Dendritic cell treated with granulocyte-macrophage colony-stimulating factor and Interleukin-4, amounts not matched to agents 40 ng/mL and 50 ng/mL, for 4 days (primary cell): ENCODE results near the gene DCAF11.

Source experiments
- H3K27ac Mint-ChIP-seq: one replicate; pipeline ENCODE4 v1.8.0; 2022; ENCODE audit warnings: mild to moderate bottlenecking, mixed read lengths
- H3K27me3 Mint-ChIP-seq: one replicate; pipeline ENCODE4 v1.8.0; 2022; ENCODE audit warnings: mild to moderate bottlenecking, mixed read lengths
- H3K36me3 Mint-ChIP-seq: one replicate; pipeline ENCODE4 v1.8.0; 2022; ENCODE audit warnings: low read depth, mixed read lengths
- H3K4me1 Mint-ChIP-seq: one replicate; pipeline ENCODE4 v1.8.0; 2022; ENCODE audit warnings: low read depth, mixed read lengths
- H3K4me3 Mint-ChIP-seq: one replicate; pipeline ENCODE4 v1.8.0; 2022; ENCODE audit warnings: mild to moderate bottlenecking, moderate library complexity, mixed read lengths
- H3K9me3 Mint-ChIP-seq: one replicate; pipeline ENCODE4 v1.8.0; 2022; ENCODE audit warnings: mixed read lengths
- intact Hi-C: fragments of 100-400 bp; cut with micrococcal nuclease; formaldehyde crosslinking; loops from one replicate; pipeline ENCODE4 v1.15.0; 2022

Gene DCAF11

DNA sequence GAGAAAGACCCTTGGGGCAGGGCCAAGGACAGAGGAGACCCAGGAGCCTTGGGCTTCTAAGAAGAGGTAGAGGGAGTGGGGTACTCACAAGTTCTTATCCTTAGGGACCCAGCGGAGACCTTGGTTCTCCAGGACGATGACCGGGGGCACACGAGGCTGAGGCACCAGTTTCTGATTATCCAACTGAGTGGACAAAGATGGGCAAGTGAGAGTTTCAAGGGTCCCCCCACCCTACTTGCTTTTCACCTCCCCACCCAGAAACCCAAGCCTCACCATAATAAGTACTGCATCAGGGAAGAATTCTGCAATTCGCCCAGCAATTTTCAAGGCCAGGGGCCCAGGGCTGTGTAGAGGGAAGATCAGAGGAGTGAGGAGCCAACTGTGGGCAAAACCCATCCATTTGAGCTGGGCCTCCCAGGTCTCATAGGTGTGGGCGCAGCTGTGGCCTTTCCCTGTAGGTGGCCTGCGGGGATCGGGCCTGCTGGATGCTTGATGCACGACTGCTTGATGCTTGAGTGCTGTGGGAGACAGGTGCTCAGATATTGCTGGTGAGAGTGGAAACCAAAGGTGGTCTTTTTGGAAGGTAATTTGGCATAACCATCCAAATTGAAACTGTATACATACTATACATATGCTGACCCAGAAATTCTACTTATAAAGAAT is 24.8 kb downstream of the DCAF11 start:
- peaks cover 65% of the 10 kb centered on the region for H3K36me3 Mint-ChIP-seq
- H3K27me3 Mint-ChIP-seq = no peaks in the 10 kb centered on the region
- peak overlapping the region; percentile 42 for H3K27ac Mint-ChIP-seq
- intact Hi-C loops = no loop called here
- no peaks in the 10 kb centered on the region for H3K9me3 Mint-ChIP-seq
- H3K4me1 Mint-ChIP-seq = peaks cover 72% of the 10 kb centered on the region
- no peak overlapping the region for H3K4me3 Mint-ChIP-seq

DNA sequence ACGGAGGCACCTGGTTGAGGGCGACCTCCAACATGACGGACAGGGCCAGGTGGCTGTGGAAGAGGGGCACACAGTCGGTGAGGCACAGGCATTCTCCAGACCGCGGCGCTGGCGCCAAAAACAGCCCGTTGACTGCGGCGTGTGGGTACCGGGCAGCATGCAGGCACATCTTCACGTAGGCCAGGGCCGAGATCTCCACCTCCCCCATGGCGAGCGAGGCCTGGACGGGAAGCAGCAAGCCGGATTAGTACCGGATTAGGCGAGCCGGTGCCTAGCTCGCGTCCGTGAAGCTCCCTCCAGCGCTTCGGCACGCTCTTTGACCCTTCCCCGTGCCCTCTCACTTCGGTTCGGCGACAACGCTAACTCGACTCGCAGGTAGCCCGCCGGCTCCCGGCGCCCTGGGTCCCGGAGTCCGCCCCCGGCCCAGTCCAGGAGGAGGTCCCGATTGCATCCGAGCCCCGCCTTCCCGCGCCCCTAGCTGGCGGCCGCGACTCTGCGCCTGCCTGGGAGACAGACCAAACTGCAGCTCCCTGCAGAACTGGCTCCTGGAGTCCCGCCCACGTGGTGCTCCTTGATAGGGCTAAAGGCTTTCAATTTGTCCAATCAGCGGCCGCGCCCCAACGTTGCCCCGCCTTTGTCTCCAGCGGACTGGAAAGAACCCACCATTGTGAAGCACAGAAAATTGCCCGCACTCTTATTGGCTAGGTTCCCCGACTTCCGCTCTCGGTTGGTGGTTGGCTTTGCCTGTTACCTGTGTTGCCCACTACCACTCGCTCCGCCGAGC is 26.7 kb downstream of the DCAF11 start, which contains the start of gene EMC9:
Gene EMC9, minus strand, starts transcription at position 495 of the 784 bp plus-strand sequence. Its CDS starts 287 bp downstream, at position 208.
- Mint-ChIP-seq H3K27me3 (no peaks in the 10 kb centered on the region), H3K4me3 (peak within 1 kb of the TSS; percentile 95), H3K36me3 (peaks cover 81% of the 10 kb centered on the region), H3K27ac (peak within 1 kb of the TSS; percentile 86), H3K4me1 (peaks cover 82% of the 10 kb centered on the region), H3K9me3 (no peaks in the 10 kb centered on the region)
- intact Hi-C loops = loop anchor here (1.0 kb wide), 1 partner anchor 27 kb away; the partner anchor contains the start of genes DCAF11 and NRL

DNA sequence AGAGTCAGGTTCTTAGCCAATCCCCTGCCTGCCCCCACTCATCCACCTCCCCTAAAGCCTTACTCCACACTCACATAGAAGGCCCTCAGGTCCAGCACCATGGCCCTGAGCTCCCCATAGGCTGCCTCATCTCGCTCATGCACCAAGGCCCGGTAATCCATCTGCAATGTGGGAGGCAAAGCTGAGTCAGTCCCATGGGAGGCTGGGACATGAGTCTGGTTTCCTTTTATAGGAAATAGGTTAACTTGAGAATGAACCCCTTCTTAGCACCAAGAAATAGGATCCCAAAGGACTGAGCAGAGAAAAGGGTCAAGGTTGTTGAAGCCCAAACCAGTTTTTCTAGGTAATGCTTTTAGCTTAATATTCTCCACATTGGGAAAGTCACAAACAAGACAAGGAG is 28.9 kb downstream of the DCAF11 start:
- Mint-ChIP-seq H3K9me3 (no peaks in the 10 kb centered on the region), H3K4me3 (no peak overlapping the region), H3K4me1 (peaks cover 69% of the 10 kb centered on the region), H3K27ac (no peak overlapping the region), H3K27me3 (no peaks in the 10 kb centered on the region), H3K36me3 (peaks cover 80% of the 10 kb centered on the region)
- intact Hi-C loops = no loop called here

GRCh38 chr14:24144451-24144850 is 29.9 kb downstream of the DCAF11 start:
- Mint-ChIP-seq H3K36me3 (peaks cover 80% of the 10 kb centered on the region), H3K9me3 (no peaks in the 10 kb centered on the region), H3K27ac (no peak overlapping the region), H3K27me3 (no peaks in the 10 kb centered on the region), H3K4me1 (peaks cover 69% of the 10 kb centered on the region), H3K4me3 (no peak overlapping the region)
- intact Hi-C loops = no loop called here

- intact Hi-C loops = no loop called here
- Mint-ChIP-seq H3K27me3 (no peaks in the 10 kb centered on the region), H3K4me1 (peaks cover 69% of the 10 kb centered on the region), H3K36me3 (peaks cover 84% of the 10 kb centered on the region), H3K9me3 (no peaks in the 10 kb centered on the region), H3K27ac (peak overlapping the region; percentile 91), H3K4me3 (peak overlapping the region; percentile 98)
These were observed 30.6 kb downstream of the DCAF11 start for GRCh38 chr14:24145219-24145618.

- intact Hi-C loops = loop anchor here (2.0 kb wide), 2 partner anchors 43 to 87 kb away; partner anchors contain the start of genes GMPR2, IPO4 and NEDD8
- peaks cover 85% of the 10 kb centered on the region for H3K36me3 Mint-ChIP-seq
- peak overlapping the region; percentile 98 for H3K4me3 Mint-ChIP-seq
These were observed 31.3 kb downstream of the DCAF11 start for GRCh38 chr14:24145690-24146452.

DNA sequence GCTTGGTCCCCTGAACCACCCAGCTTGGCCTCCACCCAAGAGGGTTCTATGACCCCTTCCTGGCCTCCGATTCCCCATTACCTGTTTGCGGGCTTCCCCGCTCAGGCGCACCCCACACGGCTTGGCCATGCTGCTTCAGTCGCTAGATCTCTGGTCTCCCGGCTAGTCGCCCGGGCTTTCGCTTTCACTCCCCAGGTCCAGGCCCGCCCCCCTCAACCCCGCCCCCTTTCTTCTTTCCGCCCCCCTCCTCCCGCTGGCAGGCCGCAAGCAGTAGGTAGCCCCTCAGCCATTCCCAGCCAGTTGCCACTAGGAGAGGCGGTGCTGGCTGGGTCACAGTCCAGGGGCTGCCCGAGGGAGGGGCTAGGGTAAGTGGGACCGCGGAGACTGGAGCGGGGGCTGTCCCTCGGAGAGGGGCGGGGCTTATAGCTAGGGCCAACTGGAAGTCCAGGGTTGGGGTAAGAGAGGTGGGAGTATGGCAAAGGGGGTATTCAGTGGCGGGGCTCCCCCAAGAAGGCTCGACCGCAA is 31.9 kb downstream of the DCAF11 start, which contains the start of gene PSME2:
Gene PSME2, minus strand, starts transcription at position 158 of the 525 bp plus-strand sequence. Its CDS starts 29 bp downstream, at position 129.
- no peaks in the 10 kb centered on the region for H3K9me3 Mint-ChIP-seq
- no peaks in the 10 kb centered on the region for H3K27me3 Mint-ChIP-seq
- peaks cover 65% of the 10 kb centered on the region for H3K4me1 Mint-ChIP-seq
- peak within 1 kb of the TSS; percentile 91 for H3K27ac Mint-ChIP-seq
- peaks cover 88% of the 10 kb centered on the region for H3K36me3 Mint-ChIP-seq
- intact Hi-C loops = loop anchor here (2.0 kb wide), 2 partner anchors 42 to 86 kb away; partner anchors contain the start of genes GMPR2, IPO4 and NEDD8
- peak within 1 kb of the TSS; percentile 98 for H3K4me3 Mint-ChIP-seq

More at GRCh38 chr14:24145690-24146452, 31.3 kb downstream of the DCAF11 start:
- no peaks in the 10 kb centered on the region for H3K9me3 Mint-ChIP-seq
- peaks cover 67% of the 10 kb centered on the region for H3K4me1 Mint-ChIP-seq
- peak overlapping the region; percentile 91 for H3K27ac Mint-ChIP-seq
- no peaks in the 10 kb centered on the region for H3K27me3 Mint-ChIP-seq

DNA sequence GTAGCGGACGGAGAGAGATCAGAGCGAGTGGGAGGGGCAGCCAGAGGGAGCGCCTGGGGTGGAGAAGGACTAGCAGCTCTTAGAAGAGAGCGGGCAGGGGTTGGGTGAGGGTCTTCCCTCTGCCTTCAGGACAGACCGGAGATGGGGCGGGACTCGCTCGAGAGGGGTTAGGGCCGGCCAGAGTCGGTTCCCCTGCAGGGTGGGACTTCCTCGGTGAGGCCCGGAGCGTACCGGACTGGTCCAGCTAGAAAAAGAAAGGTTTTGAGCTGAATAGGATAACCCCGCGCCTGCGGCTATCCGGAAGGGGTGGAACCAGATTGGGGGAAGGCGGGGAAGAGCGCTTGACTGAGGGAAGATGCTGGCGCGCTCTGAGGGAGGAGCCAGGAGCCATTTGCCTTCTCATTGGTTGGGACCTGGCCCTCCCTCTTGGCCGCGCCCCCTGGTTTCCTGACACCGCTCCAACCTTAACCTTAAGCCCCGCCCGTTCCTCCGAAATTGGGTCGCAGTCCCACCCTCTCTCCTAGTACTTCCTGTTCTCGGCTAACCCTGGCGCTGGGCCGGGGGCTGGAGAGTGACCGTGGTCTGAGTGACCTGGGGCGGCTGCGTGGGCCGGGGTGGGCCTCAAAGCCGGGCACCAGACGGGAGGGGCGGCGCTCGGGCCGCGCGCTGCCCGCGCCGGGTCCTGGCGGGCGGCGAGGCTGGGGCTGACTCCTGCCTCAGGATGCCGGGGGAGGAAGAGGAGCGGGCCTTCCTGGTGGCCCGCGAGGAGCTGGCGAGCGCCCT is 32.6 kb downstream of the DCAF11 start, which contains the start of gene RNF31:
Gene RNF31, plus strand, starts transcription at position 521 of the 783 bp plus-strand sequence. Its CDS starts 201 bp downstream, at position 722.
- Mint-ChIP-seq H3K9me3 (no peaks in the 10 kb centered on the region), H3K4me3 (peak within 1 kb of the TSS; percentile 98), H3K27me3 (no peaks in the 10 kb centered on the region), H3K27ac (peak within 1 kb of the TSS; percentile 91), H3K4me1 (peaks cover 59% of the 10 kb centered on the region), H3K36me3 (peaks cover 94% of the 10 kb centered on the region)
- intact Hi-C loops = loop anchor here (1.0 to 2.0 kb wide), 4 partner anchors 14 to 86 kb away; partner anchors contain the start of genes DCAF11, GMPR2, IPO4 and IRF9

DNA sequence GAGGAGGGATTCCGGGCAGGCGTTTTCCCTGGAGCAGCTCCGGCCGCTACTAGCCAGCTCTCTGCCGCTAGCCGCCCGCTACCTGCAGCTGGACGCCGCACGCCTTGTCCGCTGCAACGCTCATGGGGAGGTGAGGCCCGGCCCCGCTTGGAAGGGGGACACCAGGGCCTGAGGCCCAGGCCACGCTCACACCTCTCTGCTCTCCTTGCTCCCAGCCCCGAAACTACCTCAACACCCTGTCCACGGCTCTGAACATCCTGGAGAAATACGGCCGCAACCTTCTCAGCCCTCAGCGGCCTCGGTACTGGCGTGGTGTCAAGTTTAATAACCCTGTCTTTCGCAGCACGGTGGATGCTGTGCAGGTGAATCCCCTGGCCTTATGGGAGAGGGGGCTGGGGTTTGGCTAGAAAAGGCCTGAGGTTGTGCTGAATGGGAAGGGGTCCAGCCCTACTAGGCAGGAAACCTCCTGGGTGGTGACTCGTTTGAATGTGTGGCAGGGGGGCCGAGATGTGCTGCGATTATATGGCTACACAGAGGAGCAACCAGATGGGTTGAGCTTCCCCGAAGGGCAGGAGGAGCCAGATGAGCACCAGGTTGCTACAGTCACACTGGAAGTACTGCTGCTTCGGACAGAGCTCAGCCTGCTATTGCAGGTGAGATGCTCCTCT is 33.3 kb downstream of the DCAF11 start:
- Mint-ChIP-seq H3K36me3 (peaks cover 96% of the 10 kb centered on the region), H3K4me1 (peaks cover 54% of the 10 kb centered on the region), H3K27me3 (no peaks in the 10 kb centered on the region), H3K27ac (peak overlapping the region; percentile 91), H3K9me3 (no peaks in the 10 kb centered on the region), H3K4me3 (peak overlapping the region; percentile 98)
- intact Hi-C loops = loop anchor here (1.0 to 2.0 kb wide), 4 partner anchors 13 to 85 kb away; partner anchors contain the start of genes DCAF11, GMPR2, IPO4 and IRF9

DNA sequence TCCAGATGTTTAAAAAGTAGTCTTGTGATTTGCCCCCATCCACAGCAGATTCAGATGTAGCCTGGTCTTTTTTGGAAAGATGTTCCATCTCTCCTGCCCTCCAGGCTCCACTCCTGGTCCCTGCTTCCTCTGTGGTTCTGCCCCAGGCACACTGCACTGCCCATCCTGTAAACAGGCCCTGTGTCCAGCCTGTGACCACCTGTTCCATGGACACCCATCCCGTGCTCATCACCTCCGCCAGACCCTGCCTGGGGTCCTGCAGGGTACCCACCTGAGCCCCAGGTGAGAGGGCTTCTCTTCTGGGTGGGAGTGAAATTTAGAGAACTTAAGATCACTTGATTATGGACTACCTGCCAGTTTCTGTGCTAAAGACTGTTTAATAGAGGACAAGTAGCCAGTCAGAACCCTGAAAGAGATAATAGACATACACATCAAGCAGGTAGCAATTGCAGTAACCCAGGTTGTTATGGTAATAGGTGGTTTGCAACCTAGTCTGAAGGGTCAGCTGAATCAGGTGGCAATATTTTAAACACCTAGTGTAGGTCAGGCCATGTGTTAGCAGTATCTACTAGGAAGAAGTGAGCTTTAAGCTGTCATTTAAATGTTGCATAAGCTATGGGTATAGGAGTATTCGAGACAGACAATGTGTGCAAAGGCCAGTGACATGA is 34.9 kb downstream of the DCAF11 start:
- Mint-ChIP-seq H3K9me3 (no peaks in the 10 kb centered on the region), H3K4me3 (no peak overlapping the region), H3K4me1 (peaks cover 49% of the 10 kb centered on the region), H3K27me3 (no peaks in the 10 kb centered on the region), H3K27ac (no peak overlapping the region), H3K36me3 (peaks cover 93% of the 10 kb centered on the region)
- intact Hi-C loops = no loop called here

DNA sequence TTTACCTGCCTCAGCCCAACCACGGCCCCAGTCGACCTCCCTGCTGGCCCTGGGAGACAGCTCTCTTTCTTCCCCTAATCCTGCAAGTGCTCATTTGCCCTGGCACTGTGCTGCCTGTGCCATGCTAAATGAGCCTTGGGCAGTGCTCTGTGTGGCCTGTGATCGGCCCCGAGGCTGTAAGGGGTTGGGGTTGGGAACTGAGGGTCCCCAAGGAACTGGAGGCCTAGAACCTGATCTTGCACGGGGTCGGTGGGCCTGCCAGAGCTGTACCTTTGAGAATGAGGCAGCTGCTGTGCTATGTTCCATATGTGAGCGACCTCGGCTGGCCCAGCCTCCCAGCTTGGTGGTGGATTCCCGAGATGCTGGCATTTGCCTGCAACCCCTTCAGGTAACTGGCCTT is 35.5 kb downstream of the DCAF11 start:
- no peak overlapping the region for H3K27ac Mint-ChIP-seq
- intact Hi-C loops = no loop called here
- H3K4me3 Mint-ChIP-seq = no peak overlapping the region
- H3K27me3 Mint-ChIP-seq = no peaks in the 10 kb centered on the region
- peaks cover 42% of the 10 kb centered on the region for H3K4me1 Mint-ChIP-seq
- H3K36me3 Mint-ChIP-seq = peaks cover 93% of the 10 kb centered on the region
- H3K9me3 Mint-ChIP-seq = no peaks in the 10 kb centered on the region

- no peak overlapping the region for H3K27ac Mint-ChIP-seq
- H3K36me3 Mint-ChIP-seq = peaks cover 93% of the 10 kb centered on the region
- H3K27me3 Mint-ChIP-seq = no peaks in the 10 kb centered on the region
- intact Hi-C loops = no loop called here
- H3K9me3 Mint-ChIP-seq = no peaks in the 10 kb centered on the region
- H3K4me3 Mint-ChIP-seq = no peak overlapping the region
- peaks cover 37% of the 10 kb centered on the region for H3K4me1 Mint-ChIP-seq
These were observed 36.0 kb downstream of the DCAF11 start for GRCh38 chr14:24150567-24150966.
